Parathyroid adenoma (tissue), 2 donors: Measurements from ENCODE around the gene CEP72.

ENCODE experiments used
- H2AFZ ChIP-seq: fragments of 300-600 bp; sonication (generic); one replicate; pipeline ENCODE4 v1.7.0; 2017; ENCODE audit warnings: antibody characterized with exemption, mild to moderate bottlenecking
- H3K27ac ChIP-seq: fragments of 300-600 bp; sonication (generic); one replicate; pipeline ENCODE4 v1.7.0; 2017
- H3K27me3 ChIP-seq: fragments of 300-600 bp; sonication (generic); one replicate; pipeline ENCODE4 v1.7.0; 2017; ENCODE audit warnings: low read length; ENCODE audit not compliant: control insufficient read depth, insufficient read depth
- H3K36me3 ChIP-seq: fragments of 300-600 bp; sonication (generic); one replicate; pipeline ENCODE4 v1.7.0; 2017; ENCODE audit warnings: low read length; ENCODE audit not compliant: control insufficient read depth, insufficient read depth
- H3K4me1 ChIP-seq: fragments of 300-600 bp; sonication (generic); one replicate; pipeline ENCODE4 v1.7.0; 2017; ENCODE audit warnings: control low read depth
- H3K4me2 ChIP-seq: fragments of 300-600 bp; sonication (generic); one replicate; pipeline ENCODE4 v1.7.0; 2017; ENCODE audit warnings: low read length
- H3K4me3 ChIP-seq: fragments of 300-600 bp; sonication (generic); one replicate; pipeline ENCODE4 v1.7.0; 2017; ENCODE audit warnings: low read depth, low read length
- H3K79me2 ChIP-seq: fragments of 300-600 bp; sonication (generic); one replicate; pipeline ENCODE4 v1.7.0; 2017; ENCODE audit warnings: control low read depth
- H3K9ac ChIP-seq: fragments of 300-600 bp; sonication (generic); one replicate; pipeline ENCODE4 v1.7.0; 2017; ENCODE audit warnings: mild to moderate bottlenecking
- H3K9me3 ChIP-seq: fragments of 300-600 bp; sonication (generic); one replicate; pipeline ENCODE4 v1.7.0; 2017; ENCODE audit warnings: low read length; ENCODE audit not compliant: control insufficient read depth
- CTCF ChIP-seq: fragments of 300-600 bp; sonication (generic); IDR thresholded peaks from one replicate; pipeline ENCODE4 v1.7.0; 2017; ENCODE audit warnings: antibody characterized with exemption, mild to moderate bottlenecking
- donor health status: primary hyperparathyroidism.

CEP72 gene

GRCh38 chr5:651296-652022 lies 39.3 kb downstream of the CEP72 start:
- H3K27me3 ChIP-seq = no peaks in the 10 kb centered on the region
- peaks cover 2% of the 10 kb centered on the region for H3K79me2 ChIP-seq
- H3K4me3 ChIP-seq = no peak overlapping the region
- no peaks in the 10 kb centered on the region for H3K9me3 ChIP-seq
- no peak overlapping the region for H3K9ac ChIP-seq
- no peaks in the 10 kb centered on the region for H3K36me3 ChIP-seq
- no peaks in the 10 kb centered on the region for H3K4me1 ChIP-seq
- no peak for TF ChIP-seq CTCF
- H3K4me2 ChIP-seq = no peak overlapping the region
- H2AFZ ChIP-seq = no peak overlapping the region
- no peak overlapping the region for H3K27ac ChIP-seq

DNA sequence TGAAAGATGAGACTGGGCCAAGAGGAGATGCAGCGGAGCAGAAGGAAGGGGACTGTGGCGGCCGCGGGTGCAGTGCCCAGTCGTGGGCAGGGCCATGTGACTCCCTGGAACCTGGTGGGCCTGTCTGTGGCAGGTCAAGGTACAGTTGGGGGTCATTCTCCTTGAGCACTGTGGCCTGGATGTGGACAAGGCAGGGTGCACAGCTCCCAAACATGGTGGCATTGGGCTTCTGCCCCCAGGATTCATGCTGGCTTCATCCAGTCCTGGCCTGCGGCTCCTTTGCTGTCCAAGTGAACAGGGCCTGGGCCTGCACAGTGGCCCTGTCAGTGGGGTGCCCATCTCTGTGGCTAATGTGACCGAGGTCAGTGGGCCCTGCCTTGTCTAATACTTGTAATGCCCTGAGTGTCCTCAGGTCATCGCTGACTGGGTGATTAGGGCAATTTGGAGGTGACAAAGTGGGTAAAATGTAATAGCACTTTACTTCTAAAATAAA lies 39.9 kb downstream of the CEP72 start:
- no peaks in the 10 kb centered on the region for H3K4me1 ChIP-seq
- TF ChIP-seq CTCF = no peak
- no peak overlapping the region for H3K27ac ChIP-seq
- H3K9ac ChIP-seq = no peak overlapping the region
- no peaks in the 10 kb centered on the region for H3K27me3 ChIP-seq
- H3K9me3 ChIP-seq = no peaks in the 10 kb centered on the region
- peaks cover 2% of the 10 kb centered on the region for H3K79me2 ChIP-seq
- no peaks in the 10 kb centered on the region for H3K36me3 ChIP-seq
- no peak overlapping the region for H3K4me3 ChIP-seq
- H2AFZ ChIP-seq = no peak overlapping the region
- H3K4me2 ChIP-seq = no peak overlapping the region

- Histone ChIP-seq H2AFZ (no peak overlapping the region), H3K4me2 (no peak overlapping the region), H3K4me1 (no peaks in the 10 kb centered on the region), H3K27ac (no peak overlapping the region), H3K79me2 (no peaks in the 10 kb centered on the region), H3K4me3 (no peak overlapping the region), H3K9ac (no peak overlapping the region), H3K36me3 (no peaks in the 10 kb centered on the region), H3K27me3 (no peaks in the 10 kb centered on the region), H3K9me3 (no peaks in the 10 kb centered on the region)
- TF ChIP-seq CTCF = no peak
These were observed 40.7 kb downstream of the CEP72 start for GRCh38 chr5:652773-653350.

GRCh38 chr5:654071-654778 lies 42.1 kb downstream of the CEP72 start:
- Histone ChIP-seq H3K79me2 (no peaks in the 10 kb centered on the region), H3K9ac (no peak overlapping the region), H3K27ac (no peak overlapping the region), H3K4me3 (no peak overlapping the region), H2AFZ (no peak overlapping the region), H3K4me1 (no peaks in the 10 kb centered on the region), H3K27me3 (no peaks in the 10 kb centered on the region), H3K9me3 (no peaks in the 10 kb centered on the region), H3K4me2 (no peak overlapping the region), H3K36me3 (no peaks in the 10 kb centered on the region)
- TF ChIP-seq CTCF = no peak
